ENCODE data around the gene ARID1B. TPM values are rescaled to one million over a fixed set of nuclear protein-coding genes. Genes with fewer than 3 reads are reported as not detected.

Gene ARID1B
- polyA plus RNA-seq, 1 experiment, result 19.2 TPM

GRCh38 chr6:156950531-156950930, 173.4 kb downstream of the ARID1B start:
- H3K9me3 ChIP-seq (ENCODE audit: control insufficient read depth, insufficient read depth, low read length), result no peaks in the 10 kb centered on the region
- H3K27ac ChIP-seq (ENCODE audit: low read depth, low read length), result no peak overlapping the region
- no peaks in the 10 kb centered on the region for H3K27me3 ChIP-seq (ENCODE audit: control insufficient read depth, insufficient read depth, low read length)
- no peak overlapping the region for H3K4me3 ChIP-seq (ENCODE audit: low read depth, low read length)
- ChIA-PET CTCF (interaction anchor here (1.7 kb wide), 1 partner anchor 14 kb away, joined by 8 read pairs; no protein-coding TSS in a partner anchor), POLR2A (no interaction called here)
- no peak for DNase-seq (ENCODE audit: low read depth, low spot score)
- no peak for TF ChIP-seq CTCF (IDR thresholded peaks at IDR 0.05; ENCODE audit: low read depth, low read length)

- Histone ChIP-seq H3K4me3 (ENCODE audit: low read depth, low read length) (no peak overlapping the region), H3K9me3 (ENCODE audit: control insufficient read depth, insufficient read depth, low read length) (no peaks in the 10 kb centered on the region), H3K27me3 (ENCODE audit: control insufficient read depth, insufficient read depth, low read length) (no peaks in the 10 kb centered on the region), H3K27ac (ENCODE audit: low read depth, low read length) (no peak overlapping the region)
- CTCF ChIA-PET, result interaction anchor here (0.6 to 3.5 kb wide), 4 partner anchors 10 to 44 kb away, joined by 4 to 13 read pairs (median 4); no protein-coding TSS in a partner anchor
- no peak for TF ChIP-seq CTCF (IDR thresholded peaks at IDR 0.05; ENCODE audit: low read depth, low read length)
- POLR2A ChIA-PET, result no interaction called here
- DNase-seq (ENCODE audit: low read depth, low spot score), result no peak
Measured at GRCh38 chr6:156952401-156952800, 175.2 kb downstream of the ARID1B start.

DNA sequence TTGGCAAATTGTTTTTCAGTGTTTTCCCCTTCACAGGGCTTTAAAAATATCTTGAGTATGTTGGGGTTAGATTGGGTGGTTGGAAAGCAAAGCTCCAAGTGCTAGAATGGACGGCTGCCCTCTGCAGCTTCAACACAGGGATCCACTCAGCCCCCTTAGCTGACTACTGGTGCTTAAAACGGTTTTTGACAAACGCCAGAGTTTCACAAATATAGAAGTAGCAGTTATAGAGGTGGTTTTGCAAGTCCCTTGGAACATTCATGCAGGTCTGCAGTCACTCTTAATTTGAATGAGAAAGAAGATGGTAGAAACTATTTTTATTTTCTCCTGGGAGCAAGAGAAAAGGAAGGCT, 175.9 kb downstream of the ARID1B start:
- Histone ChIP-seq H3K4me3 (ENCODE audit: low read depth, low read length) (peak overlapping the region; percentile 21; the same call in 1 of the 2 replicates), H3K27me3 (ENCODE audit: control insufficient read depth, insufficient read depth, low read length) (no peaks in the 10 kb centered on the region), H3K9me3 (ENCODE audit: control insufficient read depth, insufficient read depth, low read length) (no peaks in the 10 kb centered on the region), H3K27ac (ENCODE audit: low read depth, low read length) (no peak overlapping the region)
- CTCF ChIA-PET, result interaction anchor here (0.6 to 3.5 kb wide), 5 partner anchors 11 to 44 kb away, joined by 3 to 13 read pairs (median 4); no protein-coding TSS in a partner anchor
- no peak for DNase-seq (ENCODE audit: low read depth, low spot score)
- POLR2A ChIA-PET, result interaction anchor here (0.7 kb wide), 1 partner anchor 62 kb away, joined by 3 read pairs; no protein-coding TSS in a partner anchor
- no peak for TF ChIP-seq CTCF (IDR thresholded peaks at IDR 0.05; ENCODE audit: low read depth, low read length)

GRCh38 chr6:156953479-156954146, 176.4 kb downstream of the ARID1B start:
- CTCF ChIA-PET, result interaction anchor here (0.6 to 3.5 kb wide), 4 partner anchors 8 to 24 kb away, joined by 3 to 13 read pairs (median 6); no protein-coding TSS in a partner anchor
- POLR2A ChIA-PET, result interaction anchor here (0.7 kb wide), 1 partner anchor 63 kb away, joined by 3 read pairs; no protein-coding TSS in a partner anchor

More at GRCh38 chr6:156953479-156954146, 176.4 kb downstream of the ARID1B start:
- TF ChIP-seq CTCF (IDR thresholded peaks at IDR 0.05; ENCODE audit: low read depth, low read length), result peak; percentile 48
- DNase-seq (ENCODE audit: low read depth, low spot score), result peak; percentile 92
- no peaks in the 10 kb centered on the region for H3K9me3 ChIP-seq (ENCODE audit: control insufficient read depth, insufficient read depth, low read length)
- no peak overlapping the region for H3K27ac ChIP-seq (ENCODE audit: low read depth, low read length)
- no peaks in the 10 kb centered on the region for H3K27me3 ChIP-seq (ENCODE audit: control insufficient read depth, insufficient read depth, low read length)
- H3K4me3 ChIP-seq (ENCODE audit: low read depth, low read length), result peak overlapping the region; percentile 21; the same call in 1 of the 2 replicates

Data from AG04450 (cell line).